ENCODE data around the gene LCAT. TPM values are rescaled to one million over a fixed set of nuclear protein-coding genes. Genes with fewer than 3 reads are reported as not detected.

The LCAT gene
- total and polyA plus RNA-seq, 8 donors = 10.1 to 20.7 (median 17.6) TPM

GRCh38 chr16:67982011-67982696 lies 38.2 kb upstream of the LCAT start:
- DNase-seq = no peak
- H3K36me3 ChIP-seq = no peaks in the 10 kb centered on the region
- peaks cover 0 to 14% (median 7%) of the 10 kb centered on the region in 3 donors for H3K27me3 ChIP-seq
- TF ChIP-seq POLR2AphosphoS5 (IDR thresholded peaks at IDR 0.05) = no peak
- TF ChIP-seq EP300 (IDR thresholded peaks at IDR 0.05) = no peak
- 93 to 97% (median 96%) methylated on average over 32 to 49 of the region's 49 CpGs for WGBS, 5 donors
- intact Hi-C loops (cut with DNase I; ENCODE audit: low total_unique reads) = no loop called here
- peaks cover 0 to 20% (median 6%) of the 10 kb centered on the region in 4 donors for H3K4me1 ChIP-seq
- H3K9me3 ChIP-seq = no peaks in the 10 kb centered on the region
- no peak overlapping the region for H3K27ac ChIP-seq
- no peak overlapping the region for H3K4me3 ChIP-seq

- no peaks in the 10 kb centered on the region for H3K9me3 ChIP-seq
- no peak for DNase-seq
- intact Hi-C loops (cut with DNase I; ENCODE audit: low total_unique reads) = no loop called here
- no peak within 1 kb of the TSS for H3K4me3 ChIP-seq
- no peak for TF ChIP-seq EP300 (IDR thresholded peaks at IDR 0.05)
- TF ChIP-seq CTCF (IDR thresholded peaks at IDR 0.05) = peak in 2 of 7 experiments; percentile 7
- H3K27me3 ChIP-seq = peaks cover 0 to 14% (median 7%) of the 10 kb centered on the region in 3 donors
- 0 to 68% (median 61%) methylated on average over 1 to 62 of the region's 62 CpGs for WGBS, 5 donors
- no peaks in the 10 kb centered on the region for H3K36me3 ChIP-seq
- peaks cover 0 to 14% (median 3%) of the 10 kb centered on the region in 4 donors for H3K4me1 ChIP-seq
- no peak within 1 kb of the TSS for H3K27ac ChIP-seq
Observed at GRCh38 chr16:67979955-67980678, 36.2 kb upstream of the LCAT start, which contains the start of gene DPEP3. Gene DPEP3, minus strand, starts transcription at chr16:67980499. Its CDS starts 119 bp downstream, at chr16:67980380.

DNA sequence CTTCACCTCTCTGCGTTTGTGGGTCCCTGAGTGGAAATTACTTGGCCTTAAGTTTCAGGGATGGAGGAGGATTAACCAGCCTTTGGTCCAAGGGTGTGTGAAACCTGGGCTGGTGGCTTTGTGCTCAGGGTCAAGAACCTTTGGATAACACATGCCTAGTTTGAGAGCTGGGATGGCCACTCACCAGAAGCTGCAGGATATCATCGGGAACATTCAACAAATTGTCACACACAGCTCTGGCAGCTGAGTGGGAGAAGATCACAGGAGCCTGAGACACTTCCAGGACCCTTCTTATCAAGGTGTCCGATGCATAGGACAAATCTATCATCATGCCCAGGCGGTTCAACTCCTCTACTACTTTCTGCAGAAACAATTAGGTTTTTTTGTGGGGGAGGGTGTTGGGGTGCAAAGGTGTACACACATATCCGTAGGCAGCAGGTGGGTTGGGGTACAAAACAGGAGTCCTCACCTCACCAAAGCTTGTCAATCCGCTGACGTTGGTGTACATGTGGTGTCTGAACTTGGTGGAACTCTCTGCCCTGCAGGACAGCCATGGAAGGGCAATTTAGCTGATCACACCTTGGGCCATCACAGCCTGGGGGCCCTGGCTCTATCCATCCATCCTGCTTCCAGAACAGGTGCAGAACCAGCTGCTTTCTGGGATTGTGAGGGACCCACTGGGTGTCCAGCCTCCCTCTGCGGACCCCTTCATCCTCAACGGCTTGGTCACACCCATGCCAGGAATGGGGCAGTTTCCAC lies 33.7 kb upstream of the LCAT start:
- intact Hi-C loops (cut with DNase I; ENCODE audit: low total_unique reads) = no loop called here
- Histone ChIP-seq H3K27me3 (peaks cover 0 to 14% (median 7%) of the 10 kb centered on the region in 3 donors), H3K36me3 (no peaks in the 10 kb centered on the region), H3K4me3 (no peak overlapping the region), H3K9me3 (no peaks in the 10 kb centered on the region), H3K4me1 (no peaks in the 10 kb centered on the region), H3K27ac (no peak overlapping the region)
- 75 to 85% (median 81%) methylated on average over 9 of the region's 9 CpGs for WGBS, 5 donors
- DNase-seq = no peak
- no peak for TF ChIP-seq POLR2AphosphoS5 (IDR thresholded peaks at IDR 0.05)
- TF ChIP-seq POLR2A (IDR thresholded peaks at IDR 0.05) = no peak
- no peak for TF ChIP-seq EP300 (IDR thresholded peaks at IDR 0.05)
- TF ChIP-seq CTCF (IDR thresholded peaks at IDR 0.05) = no peak

DNA sequence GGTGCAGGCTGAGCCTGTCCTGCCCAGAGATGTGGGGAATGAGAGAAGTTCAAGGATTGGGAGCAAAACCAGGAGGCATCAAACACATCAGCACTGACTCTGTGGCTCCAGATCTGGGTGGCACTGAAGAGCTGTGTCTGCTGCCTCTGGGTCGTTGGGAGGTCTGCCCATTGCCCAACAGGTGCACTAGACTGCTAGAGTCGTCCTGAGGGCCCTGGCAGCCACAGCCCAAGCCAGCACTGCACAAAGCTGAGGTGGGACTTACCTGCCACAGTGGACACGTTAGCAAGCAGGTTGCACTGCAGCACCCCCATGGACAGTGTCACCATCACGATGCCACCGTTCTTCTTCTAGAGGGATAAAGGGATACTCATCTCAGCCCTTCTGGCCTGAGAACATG lies 33.1 kb upstream of the LCAT start:
- Histone ChIP-seq H3K4me3 (no peak overlapping the region), H3K9me3 (no peaks in the 10 kb centered on the region), H3K27ac (no peak overlapping the region), H3K4me1 (no peaks in the 10 kb centered on the region), H3K36me3 (no peaks in the 10 kb centered on the region), H3K27me3 (peaks cover 0 to 14% (median 7%) of the 10 kb centered on the region in 3 donors)
- no peak for DNase-seq
- WGBS, 5 donors = 58 to 76% (median 63%) methylated on average over 4 to 5 of the region's 5 CpGs
- TF ChIP-seq POLR2AphosphoS5 (IDR thresholded peaks at IDR 0.05) (no peak), EP300 (IDR thresholded peaks at IDR 0.05) (no peak), POLR2A (IDR thresholded peaks at IDR 0.05) (no peak), CTCF (IDR thresholded peaks at IDR 0.05) (no peak)
- intact Hi-C loops (cut with DNase I; ENCODE audit: low total_unique reads) = no loop called here

Measured in stomach (tissue), 9 donors.